DND-41 (cell line): ENCODE data around the gene SERTAD1.

Source experiments
- CTCF ChIP-seq: IDR thresholded peaks from 2 replicates; pipeline ENCODE4 v1.5.1; 2012; ENCODE audit warnings: borderline replicate concordance, low read length, moderate library complexity, mild to moderate bottlenecking; ENCODE audit not compliant: poor library complexity, severe bottlenecking; ENCODE audit errors: extremely low read depth
- EZH2 ChIP-seq: IDR thresholded peaks from 3 replicates; pipeline ENCODE4 v1.6.1; 2012; ENCODE audit warnings: borderline replicate concordance, low read depth, mild to moderate bottlenecking, moderate library complexity, low read length, inconsistent platforms; ENCODE audit not compliant: severe bottlenecking

GRCh38 chr19:40422748-40423566, 2.8 kb downstream of the SERTAD1 start:
- TF ChIP-seq CTCF (no peak), EZH2 (no peak)
